Psoas muscle (tissue), 8 donors: ENCODE data around the gene NSG2. TPM values are rescaled to one million over a fixed set of nuclear protein-coding genes. Genes with fewer than 3 reads are reported as not detected.
"Not testable (repeated sequence)": the region's sequence is repeated elsewhere in the genome, so short reads cannot be mapped to it uniquely, and the experiment has no call there.

Experiments
- ATAC-seq, 4 donors: fragments of 200-7000 bp; cut with Tn5 transposase; one replicate each; pipeline ENCODE4 v1.9.1; 2020; ENCODE audit warnings: moderate library complexity in 3 of 4, mild to moderate bottlenecking in 2 of 4
- DNase-seq, 2 donors: peaks; one replicate each; pipeline ENCODE4 v3.0.0-alpha.2; 2020
- H3K27ac ChIP-seq: fragments of 200-600 bp; one replicate; pipeline ENCODE4 v1.8.0; 2022
- H3K27me3 ChIP-seq, 3 donors: fragments of 200-600 bp in 1 of 3; one replicate each; pipeline versions ENCODE4 v1.6.1 to v1.8.0; 2013 to 2022; ENCODE audit warnings: low read length in 2 of 3, mild to moderate bottlenecking in 2 of 3, moderate library complexity in 1 of 3; ENCODE audit not compliant: insufficient read depth in 3 of 3
- H3K36me3 ChIP-seq, 2 donors: fragments of 200-600 bp in 1 of 2; one replicate each; pipeline versions ENCODE4 v1.6.1 to v1.8.0; 2013 to 2022; ENCODE audit warnings: low read depth in 1 of 2, mild to moderate bottlenecking in 1 of 2, moderate library complexity in 1 of 2; ENCODE audit not compliant: insufficient read depth in 1 of 2
- H3K4me1 ChIP-seq: fragments of 200-600 bp; one replicate; pipeline ENCODE4 v1.8.0; 2022
- H3K4me3 ChIP-seq: fragments of 200-600 bp; one replicate; pipeline ENCODE4 v1.8.0; 2022; ENCODE audit warnings: mild to moderate bottlenecking
- H3K9me3 ChIP-seq: fragments of 200-600 bp; one replicate; pipeline ENCODE4 v1.8.0; 2022
- CTCF ChIP-seq: fragments of 200-600 bp; IDR thresholded peaks from one replicate; pipeline ENCODE4 v1.8.0; 2022; ENCODE audit warnings: antibody characterized with exemption
- WGBS, 3 donors: extraction: QIAGEN DNeasy Blood & Tissue Kit; methylation state at CpG; one replicate each; pipeline versions ENCODE4 v1.1.6 to v1.1.7; 2013; 5-methylcytosine and 5-hydroxymethylcytosine counted together
- intact Hi-C, 2 donors: fragments of 100-400 bp; cut with DNase I; formaldehyde crosslinking; loops; one replicate each; pipeline versions ENCODE4 v1.11.0 to v1.14.2; 2022
- polyA plus RNA-seq, 3 donors: library from polyadenylated mRNA; stranded (reverse); fragments of 200-250 nt; gene quantifications; one replicate each; pipeline ENCODE4 v1.2.3, GENCODE V29; 2013
- total RNA-seq, 4 donors: library from RNA; stranded (reverse); fragmentation: NEBNext Ultra II Directional in 2 of 4; extraction: Animal tissue kit (Norgen Biotek cat#: 25700) in 2 of 4; gene quantifications; one replicate each; pipeline versions ENCODE4 v1.2.1 to v1.2.4, GENCODE V29; 2021 to 2023
- donor health status: healthy with polysubstance abuse.
- donor health status: DM: no; HTN: no; CAD: no; lungs with moderate emphysema.
- donor health status: Bipolar disorder and iron deficiency.
- donor health status: healthy.
- donor health status: DM: yes; HTN: yes; CAD: no.
- donor health status: DM: no; HTN: no; CAD: no.
- donor health status: DM: no; HTN: no; CAD: no.
- donor health status: DM: yes; HTN: yes; CAD: no.

NSG2 gene
- total and polyA plus RNA-seq, 7 donors = 0.07 to 2.1 (median 0.33) TPM; not detected in 3

- Histone ChIP-seq H3K36me3 (no peaks in the 10 kb centered on the region), H3K9me3 (no peaks in the 10 kb centered on the region), H3K4me1 (no peaks in the 10 kb centered on the region), H3K4me3 (no peak overlapping the region), H3K27ac (no peak overlapping the region), H3K27me3 (peaks cover 0 to under 1% (median 0%) of the 10 kb centered on the region in 3 donors)
- no peak for DNase-seq
- TF ChIP-seq CTCF = no peak
- WGBS, 3 donors = 65 to 69% (median 67%) methylated on average over 2 of the region's 2 CpGs
- intact Hi-C loops = no loop called here
- no peak for ATAC-seq
Observed at GRCh38 chr5:174145091-174145490, 99.6 kb downstream of the NSG2 start.

GRCh38 chr5:174145821-174146220 is 100.3 kb downstream of the NSG2 start:
- no peak for ATAC-seq
- 51 to 65% (median 64%) methylated on average over 5 of the region's 5 CpGs for WGBS, 3 donors
- no peak for TF ChIP-seq CTCF
- intact Hi-C loops = no loop called here
- Histone ChIP-seq H3K9me3 (no peaks in the 10 kb centered on the region), H3K27me3 (peaks cover 0 to 6% (median 0%) of the 10 kb centered on the region in 3 donors), H3K4me3 (no peak overlapping the region), H3K4me1 (no peaks in the 10 kb centered on the region), H3K36me3 (no peaks in the 10 kb centered on the region), H3K27ac (no peak overlapping the region)
- no peak for DNase-seq

GRCh38 chr5:174146556-174146955 is 101.0 kb downstream of the NSG2 start:
- no peaks in the 10 kb centered on the region for H3K36me3 ChIP-seq
- no peak for DNase-seq
- no peaks in the 10 kb centered on the region for H3K4me1 ChIP-seq
- no peak overlapping the region for H3K27ac ChIP-seq
- ATAC-seq = no peak
- TF ChIP-seq CTCF = no peak
- H3K4me3 ChIP-seq = no peak overlapping the region
- intact Hi-C loops = no loop called here
- 80 to 81% (median 80%) methylated on average over 6 of the region's 6 CpGs for WGBS, 3 donors
- H3K9me3 ChIP-seq = no peaks in the 10 kb centered on the region
- H3K27me3 ChIP-seq = peaks cover 0 to 6% (median 0%) of the 10 kb centered on the region in 3 donors

GRCh38 chr5:174147012-174147411 is 101.5 kb downstream of the NSG2 start:
- DNase-seq, H3K4me3 ChIP-seq, H3K27me3 ChIP-seq, intact Hi-C loops, H3K27ac ChIP-seq, H3K36me3 ChIP-seq, H3K9me3 ChIP-seq, ATAC-seq, H3K4me1 ChIP-seq: not testable (repeated sequence)
- WGBS, 3 donors = 68 to 95% (median 82%) methylated on average over 1 of the region's 1 CpG

- H3K9me3 ChIP-seq = no peaks in the 10 kb centered on the region
- no peak overlapping the region for H3K4me3 ChIP-seq
- no peak overlapping the region for H3K27ac ChIP-seq
- H3K4me1 ChIP-seq = no peaks in the 10 kb centered on the region
- WGBS, 3 donors = 61 to 88% (median 70%) methylated on average over 1 to 2 of the region's 2 CpGs
- ATAC-seq (no peak), DNase-seq (no peak)
- no peak for TF ChIP-seq CTCF
- intact Hi-C loops = no loop called here
- H3K36me3 ChIP-seq = no peaks in the 10 kb centered on the region
- peaks cover 0 to 6% (median 0%) of the 10 kb centered on the region in 3 donors for H3K27me3 ChIP-seq
Observed at GRCh38 chr5:174147551-174147950, 102.0 kb downstream of the NSG2 start.
